Thymus (tissue), 14 donors: Measurements from ENCODE around the gene RILP. TPM values are rescaled to one million over a fixed set of nuclear protein-coding genes. Genes with fewer than 3 reads are reported as not detected.
"Not testable (repeated sequence)": the region's sequence is repeated elsewhere in the genome, so short reads cannot be mapped to it uniquely, and the experiment has no call there.

Experiments used
- DNase-seq, 9 donors: peaks; one replicate each; pipeline ENCODE4 v3.0.0-alpha.2; 2013; ENCODE audit warnings: low spot score in 9 of 9, low read depth in 6 of 9, missing footprints in 1 of 9
- H3K27ac ChIP-seq, 2 donors: one replicate each; pipeline ENCODE4 v1.5.1; 2013; ENCODE audit warnings: control low read depth in 1 of 2, low read depth in 1 of 2, low read length in 1 of 2, mild to moderate bottlenecking in 1 of 2, moderate library complexity in 1 of 2
- H3K27me3 ChIP-seq, 2 donors: one replicate each; pipeline ENCODE4 v1.5.1; 2013; ENCODE audit warnings: low read length in 1 of 2; ENCODE audit not compliant: control insufficient read depth in 2 of 2, insufficient read depth in 1 of 2
- H3K36me3 ChIP-seq, 2 donors: one replicate each; pipeline ENCODE4 v1.5.1; 2013; ENCODE audit warnings: low read length in 1 of 2, mild to moderate bottlenecking in 1 of 2, moderate library complexity in 1 of 2; ENCODE audit not compliant: control insufficient read depth in 2 of 2, insufficient read depth in 2 of 2
- H3K4me1 ChIP-seq, 2 donors: one replicate each; pipeline ENCODE4 v1.5.1; 2013; ENCODE audit warnings: low read length in 2 of 2; ENCODE audit not compliant: control insufficient read depth in 2 of 2, insufficient read depth in 2 of 2
- H3K4me3 ChIP-seq, 2 donors: one replicate each; pipeline ENCODE4 v1.5.1; 2013; ENCODE audit warnings: low read length in 2 of 2, control low read depth in 1 of 2, mild to moderate bottlenecking in 1 of 2
- H3K9me3 ChIP-seq, 2 donors: one replicate each; pipeline ENCODE4 v1.5.1; 2013; ENCODE audit warnings: low read length in 1 of 2, mild to moderate bottlenecking in 1 of 2; ENCODE audit not compliant: control insufficient read depth in 2 of 2, insufficient read depth in 1 of 2
- WGBS: extraction: QIAGEN DNeasy Blood & Tissue Kit; methylation state at CpG from one replicate; pipeline ENCODE4 v1.1.7; 2013; 5-methylcytosine and 5-hydroxymethylcytosine counted together
- long read RNA-seq, 10 donors: transcript quantifications; one replicate each; lab custom pipeline, GENCODE V29; 2026
- polyA plus RNA-seq: library from polyadenylated mRNA; stranded (reverse); fragments of 200-250 nt; gene quantifications from one replicate; pipeline ENCODE4 v1.2.3, GENCODE V29; 2013
- total RNA-seq: library from RNA; stranded (reverse); fragments of 120-200 nt; gene quantifications from one replicate; pipeline ENCODE4 v1.2.4, GENCODE V29; 2013
- donor health status: healthy.

RILP gene
- total RNA-seq (5.4 TPM), polyA plus RNA-seq (11.7 TPM)
- long read RNA-seq, donor 1 = 0 reads
- long read RNA-seq, donor 2 = 0 reads
- long read RNA-seq, donor 3, partial matches to known transcripts = 0 of 3 reads
- long read RNA-seq, donor 3, other reads (novel, unspliced or antisense) = 0 of 3 reads
- long read RNA-seq, donor 4, partial matches to known transcripts = 0 of 1 reads
- long read RNA-seq, donor 4, other reads (novel, unspliced or antisense) = 0 of 1 reads
- long read RNA-seq, donor 5, partial matches to known transcripts = 5 of 6 reads
- long read RNA-seq, donor 5, other reads (novel, unspliced or antisense) = 0 of 6 reads
- long read RNA-seq, donor 6, partial matches to known transcripts = 0 of 1 reads
- long read RNA-seq, donor 6, other reads (novel, unspliced or antisense) = 0 of 1 reads
- long read RNA-seq, donor 7 = 0 reads
- long read RNA-seq, donor 8 = 0 reads
- long read RNA-seq, donor 9 = 0 reads
- long read RNA-seq, donor 10, partial matches to known transcripts = 0 of 2 reads
- long read RNA-seq, donor 10, other reads (novel, unspliced or antisense) = 0 of 2 reads

GRCh38 chr17:1649844-1650501, at the start of gene RILP:
Gene RILP, minus strand, starts transcription at chr17:1649866. Its CDS starts 62 bp downstream, at chr17:1649804.
- H3K9me3 ChIP-seq = peaks cover 0 to 1% of the 10 kb centered on the region in 2 donors
- peak within 1 kb of the TSS; percentile 40 to 54 for H3K4me3 ChIP-seq
- peaks cover 50 to 51% of the 10 kb centered on the region in 2 donors for H3K36me3 ChIP-seq
- H3K27ac ChIP-seq = peak within 1 kb of the TSS; percentile 48 to 57
- peaks cover 0 to 23% of the 10 kb centered on the region in 2 donors for H3K27me3 ChIP-seq
- peaks cover 15 to 35% of the 10 kb centered on the region in 2 donors for H3K4me1 ChIP-seq
- no peak for DNase-seq
- WGBS = 48% methylated on average over 23 of the region's 23 CpGs

GRCh38 chr17:1697681-1698080, 48.0 kb upstream of the RILP start:
- 62% methylated on average over 5 of the region's 5 CpGs for WGBS
- Histone ChIP-seq H3K36me3 (no peaks in the 10 kb centered on the region), H3K27ac (no peak overlapping the region)

GRCh38 chr17:1695365-1695764, 45.7 kb upstream of the RILP start:
- no peaks in the 10 kb centered on the region for H3K9me3 ChIP-seq
- 98% methylated on average over 8 of the region's 8 CpGs for WGBS
- H3K36me3 ChIP-seq = no peaks in the 10 kb centered on the region
- no peaks in the 10 kb centered on the region for H3K4me1 ChIP-seq
- peaks cover 0 to 3% of the 10 kb centered on the region in 2 donors for H3K27me3 ChIP-seq
- no peak for DNase-seq
- H3K27ac ChIP-seq = no peak overlapping the region
- H3K4me3 ChIP-seq = no peak overlapping the region

More at GRCh38 chr17:1697681-1698080, 48.0 kb upstream of the RILP start:
- Histone ChIP-seq H3K9me3 (no peaks in the 10 kb centered on the region), H3K4me1 (no peaks in the 10 kb centered on the region), H3K27me3 (peaks cover 0 to 3% of the 10 kb centered on the region in 2 donors), H3K4me3 (no peak overlapping the region)
- DNase-seq = no peak

GRCh38 chr17:1693339-1693738, 43.7 kb upstream of the RILP start:
- DNase-seq = no peak
- WGBS = 98% methylated on average over 7 of the region's 7 CpGs
- Histone ChIP-seq H3K27ac (no peak overlapping the region), H3K4me1 (no peaks in the 10 kb centered on the region), H3K4me3 (no peak overlapping the region), H3K36me3 (no peaks in the 10 kb centered on the region), H3K9me3 (no peaks in the 10 kb centered on the region), H3K27me3 (peaks cover 0 to 3% of the 10 kb centered on the region in 2 donors)

GRCh38 chr17:1690544-1691221, 41.0 kb upstream of the RILP start:
- Histone ChIP-seq H3K9me3 (no peaks in the 10 kb centered on the region), H3K27ac (no peak overlapping the region), H3K27me3 (no peaks in the 10 kb centered on the region), H3K4me1 (no peaks in the 10 kb centered on the region), H3K36me3 (no peaks in the 10 kb centered on the region), H3K4me3 (no peak overlapping the region)
- WGBS = 95% methylated on average over 4 of the region's 8 CpGs
- no peak for DNase-seq

GRCh38 chr17:1688405-1688804, 38.7 kb upstream of the RILP start:
- H3K27ac ChIP-seq, H3K9me3 ChIP-seq, H3K4me3 ChIP-seq, H3K36me3 ChIP-seq, H3K27me3 ChIP-seq, DNase-seq: not testable (repeated sequence)
- 86% methylated on average over 6 of the region's 6 CpGs for WGBS
- peaks cover 9 to 13% of the 10 kb centered on the region in 2 donors for H3K4me1 ChIP-seq

GRCh38 chr17:1686086-1686485, 36.4 kb upstream of the RILP start:
- Histone ChIP-seq H3K4me3 (no peak overlapping the region), H3K27me3 (peaks cover 0 to 2% of the 10 kb centered on the region in 2 donors), H3K4me1 (peaks cover 12 to 17% of the 10 kb centered on the region in 2 donors), H3K9me3 (no peaks in the 10 kb centered on the region), H3K27ac (no peak overlapping the region), H3K36me3 (peaks cover 16 to 24% of the 10 kb centered on the region in 2 donors)
- DNase-seq = no peak
- 94% methylated on average over 7 of the region's 7 CpGs for WGBS

- Histone ChIP-seq H3K27me3 (peaks cover 0 to 2% of the 10 kb centered on the region in 2 donors), H3K27ac (peak within 1 kb of the TSS; percentile 93 to 97), H3K36me3 (peaks cover 31 to 39% of the 10 kb centered on the region in 2 donors), H3K4me3 (peak within 1 kb of the TSS; percentile 99), H3K4me1 (peaks cover 12 to 17% of the 10 kb centered on the region in 2 donors), H3K9me3 (no peaks in the 10 kb centered on the region)
- peak; percentile 95 to 99 (median 97) for DNase-seq
- under 1% methylated on average over 72 of the region's 72 CpGs for WGBS
These were observed 34.9 kb upstream of the RILP start, which contains the start of gene PRPF8 for GRCh38 chr17:1684378-1685189. Gene PRPF8, minus strand, starts transcription at chr17:1684867. Its CDS starts 296 bp downstream, at chr17:1684571.
